Stimulated activated CD4-positive, alpha-beta T cell treated with anti-CD3 and anti-CD28 coated beads, Interleukin-15, amount 100 ng/mL, for 1 hour (primary cell): Measurements from ENCODE around the gene SUPT6H.
A peak's percentile ranks its signal among the peaks of the same experiment; 100 is the strongest.

Experiments used
- DNase-seq, 2 donors: peaks; one replicate each; pipeline ENCODE4 v3.0.0-alpha.2; 2020; ENCODE audit warnings: low read depth in 1 of 2, low spot score in 1 of 2

The SUPT6H gene

DNA sequence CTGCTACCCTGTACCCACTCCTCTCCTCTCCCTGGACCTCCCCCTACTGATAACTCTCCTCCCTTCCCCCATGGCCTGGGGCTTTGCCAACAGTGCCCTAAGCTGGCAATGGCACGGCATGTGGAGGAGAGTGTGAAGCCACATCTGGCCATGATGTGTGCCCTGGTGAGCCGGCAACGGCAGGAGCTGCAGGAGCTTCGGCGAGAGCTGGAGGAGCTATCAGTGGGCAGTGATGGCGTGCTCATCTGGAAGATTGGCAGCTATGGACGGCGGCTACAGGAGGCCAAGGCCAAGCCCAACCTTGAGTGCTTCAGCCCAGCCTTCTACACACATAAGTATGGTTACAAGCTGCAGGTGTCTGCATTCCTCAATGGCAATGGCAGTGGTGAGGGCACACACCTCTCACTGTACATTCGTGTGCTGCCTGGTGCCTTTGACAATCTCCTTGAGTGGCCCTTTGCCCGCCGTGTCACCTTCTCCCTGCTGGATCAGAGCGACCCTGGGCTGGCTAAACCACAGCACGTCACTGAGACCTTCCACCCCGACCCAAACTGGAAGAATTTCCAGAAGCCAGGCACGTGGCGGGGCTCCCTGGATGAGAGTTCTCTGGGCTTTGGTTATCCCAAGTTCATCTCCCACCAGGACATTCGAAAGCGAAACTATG, 87.0 kb downstream of the SUPT6H start:
- no peak for DNase-seq

DNA sequence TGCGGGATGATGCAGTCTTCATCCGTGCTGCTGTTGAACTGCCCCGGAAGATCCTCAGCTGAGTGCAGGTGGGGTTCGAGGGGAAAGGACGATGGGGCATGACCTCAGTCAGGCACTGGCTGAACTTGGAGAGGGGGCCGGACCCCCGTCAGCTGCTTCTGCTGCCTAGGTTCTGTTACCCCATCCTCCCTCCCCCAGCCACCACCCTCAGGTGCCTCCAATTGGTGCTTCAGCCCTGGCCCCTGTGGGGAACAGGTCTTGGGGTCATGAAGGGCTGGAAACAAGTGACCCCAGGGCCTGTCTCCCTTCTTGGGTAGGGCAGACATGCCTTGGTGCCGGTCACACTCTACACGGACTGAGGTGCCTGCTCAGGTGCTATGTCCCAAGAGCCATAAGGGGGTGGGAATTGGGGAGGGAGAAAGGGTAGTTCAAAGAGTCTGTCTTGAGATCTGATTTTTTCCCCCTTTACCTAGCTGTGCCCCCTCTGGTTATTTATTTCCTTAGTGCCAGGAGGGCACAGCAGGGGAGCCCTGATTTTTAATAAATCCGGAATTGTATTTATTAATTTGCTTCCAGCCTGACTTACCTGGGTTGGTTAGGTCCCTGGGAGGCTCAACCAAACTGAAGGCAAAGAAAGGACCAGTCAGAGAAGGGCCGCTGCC, 87.6 kb downstream of the SUPT6H start:
- DNase-seq, result no peak

DNA sequence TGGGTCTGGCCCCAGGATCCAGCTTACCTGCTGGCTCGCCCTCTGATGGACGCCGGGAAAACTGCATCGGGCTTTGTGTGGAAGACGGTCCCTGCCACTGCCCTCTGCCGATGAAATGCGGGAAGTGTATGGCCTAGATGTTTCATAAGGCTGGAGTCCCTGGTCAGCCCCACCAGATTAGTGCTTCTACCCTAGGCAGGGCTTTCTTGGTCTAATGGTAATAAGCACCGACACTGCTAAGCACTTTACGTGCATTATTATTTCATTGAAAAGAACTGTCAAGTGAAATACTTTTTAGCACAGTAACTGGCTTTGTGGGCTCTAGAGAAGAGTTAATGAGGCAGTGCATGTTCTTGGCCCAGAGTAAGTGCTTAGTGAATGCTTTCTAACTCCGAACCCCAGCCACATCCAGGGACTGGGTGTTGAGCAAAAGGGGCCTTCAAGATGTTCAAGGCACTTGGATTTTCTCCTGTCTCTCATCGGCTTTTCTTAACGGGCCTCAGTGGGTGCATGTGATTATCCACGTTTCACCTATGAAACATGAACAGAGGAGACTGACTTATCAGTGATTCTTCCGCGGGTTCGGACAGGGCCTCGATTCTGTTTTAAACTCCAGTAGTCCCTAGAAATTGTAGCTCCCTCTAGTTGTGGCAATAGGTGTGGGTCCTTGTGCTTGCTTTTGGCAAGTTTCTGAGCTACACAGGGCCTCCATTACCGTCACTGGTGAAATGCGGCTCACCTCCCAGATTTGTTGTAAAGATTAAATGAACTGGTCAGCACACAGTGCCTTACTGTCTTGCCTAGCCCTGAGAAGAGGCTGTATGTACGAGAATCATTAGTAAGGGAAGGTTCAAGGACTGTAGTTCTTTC, 88.4 kb downstream of the SUPT6H start:
- DNase-seq, result peak; percentile 72 to 81

DNA sequence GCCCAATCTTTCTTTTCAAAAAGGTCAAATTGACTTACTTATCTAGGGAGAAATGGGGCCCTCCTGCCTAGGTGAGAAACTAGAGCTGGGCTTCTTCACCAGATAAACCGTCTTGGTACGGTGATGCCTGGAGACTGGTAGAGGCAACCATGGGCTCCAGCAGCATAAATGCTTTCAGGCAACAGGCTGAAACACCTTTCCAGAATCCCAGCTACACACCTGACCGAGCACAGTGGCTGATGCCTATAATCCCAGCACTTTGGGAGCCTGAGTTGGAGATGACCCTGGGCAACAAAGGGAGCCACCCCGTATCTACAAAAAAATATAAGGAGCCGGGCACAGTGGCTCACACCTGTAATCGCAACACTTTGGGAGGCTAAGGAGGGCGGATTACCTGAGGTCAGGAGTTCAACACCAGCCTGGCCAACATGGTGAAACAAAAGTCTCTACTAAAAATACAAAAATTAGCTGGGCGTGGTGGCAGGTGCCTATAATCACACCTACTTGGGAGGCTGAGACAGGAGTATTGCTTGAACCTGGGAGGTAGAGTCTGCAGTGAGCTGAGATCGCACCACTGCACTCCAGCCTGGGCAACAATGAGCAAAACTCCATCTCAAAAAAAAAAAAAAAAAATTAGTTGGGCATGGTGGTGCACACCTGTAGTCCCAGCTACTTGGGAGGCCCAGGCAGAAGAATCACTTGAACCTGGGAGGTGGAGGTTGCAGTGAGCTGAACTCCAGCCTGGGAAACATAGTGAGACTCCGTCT, 89.8 kb downstream of the SUPT6H start:
- no peak for DNase-seq
